Femur (tissue), 1 donor: ENCODE results near the gene VGLL3.
"Not testable (repeated sequence)": the region's sequence is repeated elsewhere in the genome, so short reads cannot be mapped to it uniquely, and the experiment has no call there.

Source experiments
- DNase-seq: peaks from one replicate; pipeline ENCODE4 v3.0.0-alpha.2; 2017

VGLL3 gene, protein sequence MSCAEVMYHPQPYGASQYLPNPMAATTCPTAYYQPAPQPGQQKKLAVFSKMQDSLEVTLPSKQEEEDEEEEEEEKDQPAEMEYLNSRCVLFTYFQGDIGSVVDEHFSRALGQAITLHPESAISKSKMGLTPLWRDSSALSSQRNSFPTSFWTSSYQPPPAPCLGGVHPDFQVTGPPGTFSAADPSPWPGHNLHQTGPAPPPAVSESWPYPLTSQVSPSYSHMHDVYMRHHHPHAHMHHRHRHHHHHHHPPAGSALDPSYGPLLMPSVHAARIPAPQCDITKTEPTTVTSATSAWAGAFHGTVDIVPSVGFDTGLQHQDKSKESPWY

DNA sequence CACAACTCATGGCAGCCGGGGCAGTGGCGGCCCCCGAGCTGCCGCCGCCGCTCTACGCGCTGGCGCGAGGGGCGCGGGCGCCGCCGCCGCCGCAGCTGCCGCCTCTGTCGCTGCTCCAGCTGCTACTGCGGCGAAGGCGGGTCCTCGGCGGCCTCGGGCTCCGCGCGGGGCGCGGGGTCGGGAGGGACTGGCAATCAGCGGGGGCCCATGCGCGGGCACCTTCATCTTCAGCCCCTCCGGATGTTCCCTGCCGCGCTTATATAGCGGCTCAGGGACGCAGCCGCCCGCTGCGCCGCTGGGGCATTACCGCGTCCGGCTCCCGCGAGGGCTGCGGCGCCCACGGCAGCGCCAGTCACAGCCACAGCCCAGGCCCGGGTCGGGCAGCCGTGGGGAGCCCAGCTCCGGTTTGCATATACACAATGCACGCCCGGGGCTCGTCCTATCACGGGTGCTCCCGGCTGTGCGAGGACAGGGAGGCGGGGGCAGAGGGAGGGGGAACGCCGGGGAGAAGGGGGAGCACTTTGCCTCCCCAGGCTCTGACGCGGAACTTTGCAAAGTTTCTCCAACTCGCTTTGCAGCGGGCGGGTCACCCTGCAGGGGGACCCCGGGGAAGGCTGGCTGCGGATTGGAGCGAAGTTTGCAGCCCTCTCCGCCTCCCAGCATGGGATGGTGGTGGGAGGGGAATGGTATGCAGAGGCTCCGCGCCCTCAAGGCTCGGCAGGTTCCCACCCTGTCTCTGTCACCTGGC is at the start of gene VGLL3:
VGLL3 (minus strand) TSS at position 416 of the 748 bp plus-strand sequence; CDS start at position 10, 406 bp downstream.
- DNase-seq: peak; percentile 89

DNA sequence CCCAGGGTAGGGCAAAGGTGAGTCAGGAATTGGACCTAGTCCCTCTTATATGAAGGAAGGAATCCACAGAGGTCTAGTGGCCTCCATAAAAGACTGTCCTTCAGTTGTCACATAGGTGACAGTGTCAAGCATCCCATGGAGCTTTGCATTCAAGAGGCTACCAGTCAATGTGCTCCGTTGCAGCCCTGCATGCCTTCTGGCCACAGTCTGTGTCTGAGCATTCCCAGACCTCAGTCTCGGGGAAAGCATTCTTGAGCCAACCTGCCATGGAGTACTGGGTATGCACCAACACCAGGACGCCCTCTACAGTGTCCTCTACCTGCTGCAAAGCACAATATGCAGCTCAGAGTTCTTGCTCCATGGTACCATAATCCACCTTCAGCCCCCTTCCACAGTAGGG is 46.7 kb upstream of the VGLL3 start:
- DNase-seq: no peak

DNA sequence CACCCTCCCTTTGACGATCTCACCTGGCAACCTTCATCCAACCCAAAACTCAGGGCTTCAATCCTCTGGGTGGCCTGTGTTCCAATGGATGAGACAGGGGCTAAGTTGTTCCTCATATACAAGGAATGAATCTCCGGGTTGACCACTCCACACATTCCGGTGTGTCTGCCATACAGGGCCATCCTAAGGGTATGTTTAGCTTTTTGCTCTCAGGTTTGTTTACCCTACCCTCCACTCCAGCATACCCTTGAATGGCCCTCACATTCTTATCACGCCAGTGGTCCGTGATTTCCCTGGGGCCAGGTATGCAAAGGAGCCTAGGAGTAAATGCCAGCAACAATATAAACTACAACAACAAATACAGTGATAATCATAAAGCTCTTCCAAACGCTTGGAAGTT is 45.7 kb upstream of the VGLL3 start:
- no peak for DNase-seq

DNA sequence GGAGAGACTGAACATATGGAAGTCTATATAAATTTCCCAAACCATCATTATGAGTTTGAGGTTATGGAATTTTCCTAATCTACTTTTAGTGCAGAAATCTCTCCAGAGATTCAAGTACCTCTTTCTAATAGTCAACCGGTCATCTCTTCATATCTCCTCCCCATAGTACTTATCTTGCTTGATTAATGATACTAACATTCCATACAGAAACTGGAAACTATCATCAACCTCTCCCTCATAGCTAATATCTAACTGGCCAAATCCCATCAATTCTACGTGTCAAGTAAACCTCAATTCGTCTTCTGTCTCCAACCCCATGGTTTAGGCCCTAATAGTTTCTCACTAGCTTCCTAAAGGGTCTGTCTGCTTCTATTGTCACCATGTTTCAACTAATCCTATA is 44.4 kb upstream of the VGLL3 start:
- no peak for DNase-seq

DNA sequence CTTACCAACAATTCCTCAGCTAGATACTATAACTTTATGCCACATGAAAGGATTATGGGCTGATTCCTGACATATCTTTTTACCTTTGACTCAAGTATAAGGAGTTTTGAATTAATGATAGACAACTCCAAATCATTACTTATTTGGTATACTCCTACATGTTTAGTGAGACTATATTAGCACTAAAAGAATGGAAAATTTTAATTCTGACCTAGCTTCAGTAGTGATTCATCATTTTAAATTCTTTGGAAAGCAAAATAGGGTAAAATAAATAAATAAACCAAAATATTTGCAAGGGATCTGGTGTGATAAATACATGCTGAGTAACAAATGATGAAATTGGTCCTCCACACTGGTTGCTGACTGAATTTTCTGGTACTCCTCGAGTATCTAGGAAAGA is 42.3 kb upstream of the VGLL3 start:
- DNase-seq: no peak

DNA sequence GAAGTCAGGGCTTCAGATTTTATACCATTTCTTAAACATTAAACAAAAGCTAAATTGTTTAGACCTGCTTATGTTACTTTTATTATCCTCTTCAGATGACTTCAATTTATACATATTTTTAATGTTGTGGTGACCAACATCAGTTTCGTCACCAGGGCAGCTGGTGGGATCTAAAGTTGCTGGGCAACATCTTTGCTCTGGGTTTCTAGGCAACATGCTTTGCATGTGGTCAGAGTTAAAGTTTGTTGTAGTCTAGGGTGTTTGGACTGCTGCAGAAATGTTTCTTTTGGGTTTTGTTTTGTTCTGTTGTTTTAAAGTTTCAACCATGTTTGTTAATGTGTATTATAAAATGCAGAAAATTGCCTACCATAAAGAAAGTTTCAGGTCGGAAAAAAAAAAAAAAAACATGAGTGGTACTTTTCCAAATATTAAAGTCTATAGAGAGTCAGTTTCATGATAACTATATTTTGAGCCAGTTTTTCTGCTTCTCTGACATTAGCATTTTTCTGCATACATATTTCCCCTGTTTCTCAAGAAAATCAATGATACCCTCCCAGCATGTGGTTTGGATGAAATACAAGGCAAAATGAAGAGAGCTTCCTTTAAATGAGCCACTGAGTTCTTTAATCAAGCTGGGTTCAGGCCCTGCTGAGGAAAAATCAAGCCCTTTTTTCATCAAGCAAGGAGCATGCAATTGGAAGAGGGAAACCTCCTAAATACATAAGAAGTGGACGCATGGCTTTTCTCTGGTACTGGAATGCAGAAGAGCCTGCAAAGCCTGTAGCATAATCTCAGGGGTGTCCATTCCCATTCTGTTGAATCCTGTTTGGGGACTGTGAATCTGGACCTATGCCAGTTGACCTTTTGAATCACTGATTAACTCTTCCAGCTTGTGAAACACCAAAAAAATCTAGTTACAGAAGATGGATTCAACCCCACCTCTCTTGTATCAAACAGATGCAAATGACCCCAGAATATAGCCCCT is 35.0 kb upstream of the VGLL3 start:
- DNase-seq: no peak

DNA sequence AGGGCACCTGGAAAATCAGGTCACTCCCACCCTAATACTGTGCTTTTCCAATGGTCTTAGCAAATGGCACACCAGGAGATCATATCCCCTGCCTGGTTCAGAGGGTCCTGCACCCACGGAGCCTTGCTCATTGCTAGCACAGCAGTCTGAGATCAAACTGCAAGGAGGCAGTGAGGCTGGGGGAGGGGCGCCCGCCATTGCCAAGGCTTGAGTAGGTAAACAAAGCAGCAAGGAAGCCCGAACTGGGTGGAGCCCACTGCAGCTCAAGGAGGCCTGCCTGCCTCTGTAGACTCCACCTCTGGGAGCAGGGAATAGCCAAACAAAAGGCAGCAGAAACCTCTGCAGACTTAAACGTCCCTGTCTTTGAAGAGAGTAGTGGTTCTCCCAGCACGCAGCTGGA is 26.4 kb upstream of the VGLL3 start:
- not testable (repeated sequence) for DNase-seq

DNA sequence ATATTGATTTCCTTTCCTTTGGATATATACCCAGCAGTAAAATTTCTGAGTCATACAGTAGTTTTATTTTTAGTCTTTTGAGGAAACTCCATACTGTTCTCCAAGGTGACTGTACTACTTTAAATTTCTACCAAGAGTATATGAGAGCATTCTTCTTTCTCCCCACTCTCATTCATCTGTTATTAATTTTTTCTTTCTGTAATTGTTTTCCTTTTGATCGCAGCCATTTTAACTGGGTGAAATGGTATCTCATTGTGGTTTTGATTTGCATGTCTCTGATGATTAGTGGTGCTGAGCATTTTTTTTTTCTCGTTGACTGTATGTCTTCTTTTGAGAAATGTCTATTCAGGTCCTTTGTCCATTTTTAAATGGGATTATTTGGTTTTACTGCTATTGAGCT is 18.3 kb upstream of the VGLL3 start:
- DNase-seq: no peak

DNA sequence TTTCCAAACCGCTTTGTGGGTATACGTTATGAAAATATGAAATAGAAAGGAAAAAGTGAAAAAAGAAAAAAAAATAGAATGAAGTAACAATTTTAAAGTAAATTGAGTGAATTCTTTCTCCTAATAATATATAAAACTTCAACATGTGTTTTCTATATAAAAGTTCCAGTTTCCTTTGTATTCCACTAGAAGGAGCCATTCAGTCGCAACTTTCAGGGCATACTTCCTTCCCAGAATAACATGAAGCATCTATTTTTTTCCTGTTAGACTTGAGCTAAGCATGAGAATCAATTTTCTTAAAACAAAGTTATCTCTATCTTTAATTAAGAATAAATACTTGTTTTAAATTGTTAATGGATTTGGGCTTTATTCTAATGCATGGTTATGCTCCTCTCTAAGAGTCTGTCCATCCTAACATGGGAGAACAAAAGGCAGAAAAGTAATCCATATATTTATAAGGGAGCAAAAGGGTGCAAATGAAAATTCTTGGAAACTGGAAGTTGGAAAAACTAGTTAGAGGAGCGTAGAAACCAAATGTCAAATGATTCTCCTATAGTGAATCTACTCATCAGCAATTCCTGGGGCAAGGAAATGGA is 16.0 kb upstream of the VGLL3 start:
- no peak for DNase-seq

DNA sequence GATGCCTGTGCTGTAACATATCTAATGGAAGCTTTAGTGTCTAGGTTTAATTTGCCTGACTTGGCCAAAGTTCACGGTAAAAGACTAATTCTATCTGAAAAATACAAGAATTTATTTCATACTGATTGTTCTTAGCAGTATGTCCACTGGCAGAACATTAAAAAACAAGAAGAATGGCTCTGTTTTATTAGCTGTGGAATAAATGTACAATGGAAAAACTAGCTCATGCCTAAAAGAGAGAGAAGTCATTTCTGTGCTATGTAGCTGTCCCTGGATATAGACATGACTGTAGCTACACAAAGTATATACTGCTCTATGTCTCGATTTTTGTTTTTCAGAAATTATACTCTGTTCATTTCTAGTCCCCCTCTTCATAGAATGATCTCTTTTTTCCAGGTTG is 13.9 kb upstream of the VGLL3 start:
- no peak for DNase-seq

DNA sequence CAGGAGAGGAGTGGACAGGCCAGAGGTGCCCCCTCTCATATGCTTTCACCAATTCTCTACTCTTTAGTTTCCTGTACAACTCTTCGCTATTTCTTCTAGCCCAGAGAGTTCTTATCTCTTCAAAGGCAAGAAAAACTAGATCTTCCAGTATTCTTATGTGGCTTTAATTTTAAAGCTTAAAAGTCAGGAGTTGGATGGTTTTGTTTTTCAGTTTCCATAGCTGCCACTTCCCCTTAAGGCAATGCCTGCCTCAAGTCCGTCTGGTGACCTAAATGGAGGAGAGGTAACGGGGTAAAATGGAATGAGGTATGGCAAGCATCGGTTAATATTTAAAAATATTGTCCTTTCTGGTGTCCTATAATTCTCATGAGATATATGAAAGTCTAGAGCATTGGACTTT is 11.4 kb upstream of the VGLL3 start:
- DNase-seq: no peak

DNA sequence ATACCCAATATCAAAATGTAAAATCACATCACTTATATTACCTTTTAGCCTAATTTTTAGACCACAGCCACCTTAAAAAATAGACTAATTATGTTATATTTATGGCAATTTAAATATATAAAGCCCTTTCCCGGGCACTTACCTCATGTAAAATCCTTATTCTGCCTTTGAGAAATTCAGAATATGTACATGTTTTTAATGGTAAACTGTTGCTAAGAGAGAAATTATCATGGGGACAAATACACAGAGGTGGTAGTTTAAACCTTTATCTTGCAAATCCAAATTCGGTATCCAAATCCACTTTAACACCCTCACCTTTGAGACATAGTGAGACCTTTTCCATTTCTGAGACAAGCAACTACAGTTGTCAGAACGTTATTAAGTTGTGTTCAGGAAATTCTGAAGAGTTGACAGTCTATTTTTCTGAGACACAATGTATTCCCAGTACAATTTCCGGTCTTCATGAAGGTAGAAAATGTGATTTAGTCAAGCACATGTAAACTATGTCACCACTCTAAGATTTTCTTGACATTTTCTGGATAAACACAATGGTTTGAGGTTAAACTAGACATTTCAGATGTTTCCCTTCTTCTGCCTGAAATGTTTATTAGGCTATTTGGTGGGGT is 10.6 kb upstream of the VGLL3 start:
- no peak for DNase-seq

DNA sequence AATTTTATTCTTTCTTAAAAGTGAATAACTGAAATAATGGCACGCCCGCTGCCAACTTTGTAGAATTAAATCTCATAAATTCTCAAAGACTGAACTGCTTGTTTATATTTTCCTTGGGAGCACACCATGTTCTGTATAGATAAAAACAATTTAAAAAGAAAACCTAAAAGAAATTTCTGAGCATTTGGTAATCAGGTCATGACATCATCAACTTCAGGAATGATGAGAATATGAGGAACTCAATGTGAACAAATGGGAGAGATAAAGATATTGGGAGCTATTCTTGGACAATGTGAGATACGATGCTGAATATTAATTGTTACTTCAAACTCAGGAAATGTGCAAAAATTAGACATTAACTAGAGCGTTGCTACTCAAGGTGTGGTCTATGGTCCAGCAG is 10.0 kb upstream of the VGLL3 start:
- no peak for DNase-seq

DNA sequence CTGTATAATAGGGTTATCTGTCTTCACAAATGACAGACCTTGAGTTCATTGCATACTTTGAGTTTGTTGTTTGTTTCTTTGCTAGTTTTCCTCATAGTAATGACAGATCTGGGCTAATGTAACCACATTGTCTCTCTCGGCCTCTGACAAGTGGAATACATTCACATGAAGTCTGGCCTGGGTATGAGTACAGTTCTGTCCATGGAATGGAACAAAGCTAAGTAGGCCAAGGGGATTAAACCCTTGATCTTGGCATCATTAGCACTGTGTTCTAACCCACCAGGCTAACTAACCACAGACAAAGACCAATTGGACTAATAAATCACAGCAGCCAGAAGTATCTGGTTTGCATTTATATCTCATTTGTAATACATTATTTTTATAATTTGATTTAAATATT is 7.6 kb upstream of the VGLL3 start:
- no peak for DNase-seq

DNA sequence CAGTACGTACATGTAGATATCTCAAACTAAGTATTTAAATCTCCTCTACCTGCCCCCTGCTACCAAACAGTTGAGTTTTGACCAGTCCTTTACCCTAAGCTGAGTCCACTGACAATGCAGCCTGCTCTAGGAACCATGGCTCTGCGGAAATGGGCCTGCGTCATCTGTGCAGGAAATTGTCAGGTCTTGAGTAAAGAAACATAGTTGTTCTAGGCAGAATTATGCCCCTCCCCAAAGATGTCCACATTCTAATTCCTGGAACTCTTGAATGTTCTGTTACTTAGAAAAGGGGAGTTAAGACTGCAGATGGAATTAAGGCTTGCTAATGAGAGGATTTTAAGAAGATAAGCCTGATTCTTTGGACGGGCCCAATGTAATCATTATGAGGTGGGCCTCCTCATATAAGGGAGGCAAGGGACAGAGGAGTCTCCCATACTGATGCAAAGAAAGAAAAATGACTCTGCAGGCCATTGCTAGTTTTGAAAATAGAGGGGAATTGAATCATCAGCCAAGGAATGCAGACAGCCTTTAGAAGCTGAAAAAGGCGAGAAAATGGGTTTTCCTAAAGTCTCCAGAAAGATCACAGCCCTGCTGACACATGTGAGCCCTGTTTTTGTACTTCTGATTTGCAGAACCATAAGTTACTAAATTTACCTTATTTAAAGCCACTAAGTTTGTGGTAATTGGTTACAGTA is 5.5 kb upstream of the VGLL3 start:
- no peak for DNase-seq

DNA sequence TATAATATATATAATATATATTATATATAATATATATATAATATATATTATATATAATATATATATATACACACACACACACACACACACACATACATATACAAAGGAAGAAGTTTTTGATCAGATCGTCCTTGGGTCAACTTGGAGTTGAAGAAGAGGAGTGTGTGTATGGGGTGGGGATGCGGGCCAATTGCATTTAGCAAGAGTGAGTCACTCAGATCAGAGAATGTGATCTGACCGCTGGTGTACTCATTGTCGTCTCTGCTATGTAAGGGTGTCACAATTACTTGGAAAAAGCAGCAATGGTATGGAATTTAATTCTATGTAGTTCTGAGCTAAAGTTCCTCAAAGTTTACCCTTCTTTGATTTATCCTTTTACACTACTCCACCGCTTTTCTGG is 4.6 kb upstream of the VGLL3 start:
- no peak for DNase-seq

DNA sequence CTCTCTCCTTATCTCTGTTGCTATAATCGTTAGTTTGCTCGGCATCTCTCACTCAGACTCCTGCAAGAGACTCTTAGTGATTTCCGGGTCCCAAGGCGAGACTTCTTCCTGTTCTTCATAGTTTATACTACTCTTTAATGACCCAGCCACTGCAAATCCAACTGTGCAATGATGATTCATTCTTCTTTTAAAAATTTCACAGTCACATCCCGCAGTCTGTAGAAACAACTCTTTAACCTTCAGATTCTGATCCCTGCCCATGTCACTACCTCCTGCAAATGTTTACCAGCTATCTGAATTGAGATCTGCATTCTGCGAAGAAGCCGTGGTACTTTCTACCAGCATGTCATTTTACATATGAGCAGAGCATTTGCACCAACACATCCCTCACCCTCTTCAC is 2.8 kb upstream of the VGLL3 start:
- DNase-seq: no peak

DNA sequence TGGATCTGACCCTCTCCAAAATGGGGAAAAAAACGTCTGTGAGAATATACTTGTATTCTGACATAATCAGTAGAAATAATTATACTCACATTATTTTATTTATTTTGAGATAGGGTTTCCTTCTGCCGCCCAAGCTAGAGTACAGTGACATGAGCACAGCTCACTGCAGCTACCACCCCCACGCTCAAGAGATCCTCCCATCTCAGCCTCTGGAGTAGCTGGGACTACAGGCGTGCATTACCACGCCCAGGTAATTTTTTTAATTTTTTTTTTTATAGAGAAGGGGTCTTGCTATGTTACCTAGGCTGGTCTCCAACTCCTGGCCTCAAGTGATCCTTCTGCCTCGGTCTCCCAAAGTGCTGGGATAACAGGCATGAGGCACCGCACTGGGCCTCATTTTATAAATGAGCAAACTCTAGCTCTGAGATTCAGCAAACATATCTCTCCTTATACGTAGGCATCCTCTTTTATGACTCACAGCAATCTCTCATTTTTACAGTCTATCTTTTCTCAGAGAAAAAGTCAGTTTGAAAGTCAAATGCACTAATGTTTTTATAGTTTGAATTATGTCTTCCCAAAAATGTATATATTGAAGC is 989 bp upstream of the VGLL3 start:
- no peak for DNase-seq

DNA sequence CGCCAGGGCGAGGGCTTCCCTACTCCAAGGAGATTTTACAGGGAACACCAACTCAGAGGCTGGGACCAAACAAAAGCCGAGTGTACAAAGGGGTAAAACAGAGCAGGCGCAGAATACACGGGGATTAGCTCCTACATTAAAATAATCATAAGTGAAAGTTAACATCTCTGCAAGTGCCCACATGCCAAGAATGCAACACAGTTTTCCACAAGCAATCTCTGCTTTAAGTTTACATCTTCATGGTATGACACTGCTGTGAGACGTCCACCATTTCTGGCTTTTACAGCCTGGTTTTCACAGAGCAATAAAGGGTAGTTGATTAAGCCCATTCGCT is 500 bp upstream of the VGLL3 start:
- DNase-seq: no peak

DNA sequence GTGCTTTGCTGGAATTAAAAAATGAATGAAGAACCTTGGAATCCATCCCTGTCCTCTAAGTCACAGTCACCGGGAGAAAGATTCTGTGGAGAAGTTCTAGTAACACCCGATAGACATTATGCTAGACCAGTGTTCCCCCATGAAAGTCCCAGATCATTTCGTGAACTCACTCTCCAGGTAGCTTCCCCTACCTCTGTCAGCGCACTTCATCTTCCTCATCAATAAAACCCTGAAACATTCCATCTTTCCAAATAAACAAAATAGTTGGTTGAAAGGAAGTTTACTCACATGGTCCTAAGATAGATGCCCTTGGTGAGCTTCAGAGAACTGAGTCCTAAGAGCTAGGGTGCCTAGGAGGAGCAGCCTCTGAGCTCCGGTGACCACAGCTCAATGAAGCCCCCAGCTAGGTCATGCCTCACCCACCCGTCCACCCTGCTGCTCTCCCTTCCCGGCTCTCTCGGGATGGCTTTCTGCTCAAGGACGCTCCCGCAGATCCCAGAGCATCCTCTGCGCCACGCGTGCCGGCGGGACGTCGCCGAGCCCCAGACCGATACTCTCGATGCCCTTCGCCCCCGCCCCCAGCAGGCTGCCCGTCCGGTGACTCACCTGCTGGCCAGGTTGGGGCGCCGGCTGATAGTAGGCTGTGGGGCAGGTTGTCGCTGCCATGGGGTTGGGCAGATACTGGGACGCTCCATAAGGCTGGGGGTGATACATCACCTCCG is 776 bp downstream of the VGLL3 start:
- peak; percentile 42 for DNase-seq

DNA sequence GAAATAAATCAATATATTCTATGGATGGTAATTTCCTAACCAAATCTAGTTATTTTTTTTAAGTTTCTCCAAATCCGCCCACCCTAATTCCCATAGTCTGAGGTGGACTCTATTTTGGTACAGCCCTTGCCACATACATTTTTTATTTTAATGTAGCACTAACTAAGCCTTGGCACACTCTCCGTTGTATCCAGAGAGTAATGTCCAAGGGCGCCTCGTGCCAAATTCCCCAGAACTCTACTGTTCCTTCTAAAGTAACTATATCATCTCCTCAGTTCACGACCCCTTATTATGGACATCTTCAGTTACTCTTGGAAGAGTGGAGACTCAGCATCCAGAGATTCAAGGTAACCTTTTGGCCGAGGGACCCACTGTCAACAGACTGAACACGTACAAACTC is 1.3 kb downstream of the VGLL3 start:
- no peak for DNase-seq
